BLaER1 (cell line): ENCODE measurements around the gene CRIP2.

Source experiments
- H3K27ac ChIP-seq: shearing (Covaris generic); formaldehyde crosslinking; 2 replicates; pipeline ENCODE4 v1.8.1; 2022
- H3K27me3 ChIP-seq: shearing (Covaris generic); formaldehyde crosslinking; 2 replicates; pipeline ENCODE4 v1.8.1; 2022
- H3K36me3 ChIP-seq: shearing (Covaris generic); formaldehyde crosslinking; 2 replicates; pipeline ENCODE4 v1.8.1; 2022
- H3K4me1 ChIP-seq: shearing (Covaris generic); formaldehyde crosslinking; 2 replicates; pipeline ENCODE4 v1.8.1; 2022
- H3K4me2 ChIP-seq: shearing (Covaris generic); formaldehyde crosslinking; 2 replicates; pipeline ENCODE4 v1.8.1; 2022
- H3K4me3 ChIP-seq: shearing (Covaris generic); formaldehyde crosslinking; 2 replicates; pipeline ENCODE4 v1.8.1; 2022
- H3K9ac ChIP-seq: shearing (Covaris generic); formaldehyde crosslinking; 2 replicates; pipeline ENCODE4 v1.8.1; 2022
- H3K9me3 ChIP-seq: shearing (Covaris generic); formaldehyde crosslinking; 2 replicates; pipeline ENCODE4 v1.8.1; 2022
- H4K20me1 ChIP-seq: shearing (Covaris generic); formaldehyde crosslinking; 2 replicates; pipeline ENCODE4 v1.8.1; 2022
- Cebpa-rat ChIP-seq: shearing (Covaris generic); IDR thresholded peaks from 2 replicates; pipeline ENCODE4 v1.8.1; 2022

CRIP2 gene

DNA sequence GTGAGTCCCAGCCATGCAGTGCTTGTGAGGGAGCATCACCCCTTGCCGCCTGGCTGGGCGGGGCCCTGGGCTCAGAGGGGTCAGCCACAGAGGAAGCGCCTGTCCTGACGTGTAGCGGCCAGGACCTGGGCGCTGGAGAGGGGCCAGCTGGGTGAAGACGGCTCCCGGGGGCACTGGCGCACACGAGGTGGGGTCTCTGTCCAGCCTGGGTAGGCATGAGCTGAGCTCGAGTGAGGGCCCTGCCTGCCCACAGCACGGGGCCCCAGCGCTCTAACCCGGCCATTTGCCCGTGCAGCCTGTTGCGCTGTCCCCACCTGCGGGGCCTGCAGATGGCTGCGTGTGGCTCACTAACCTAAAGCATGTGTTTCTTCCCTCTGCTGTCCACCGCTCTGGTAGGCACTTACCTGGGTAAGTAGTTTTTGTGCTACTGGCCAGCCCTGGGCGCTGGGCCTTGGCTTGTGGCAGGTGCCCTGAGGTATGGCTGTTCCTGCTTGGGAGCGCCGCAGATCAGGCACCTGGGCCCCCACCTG, 6.6 kb upstream of the CRIP2 start:
- H3K4me3 ChIP-seq: no peak overlapping the region
- H3K27me3 ChIP-seq: no peaks in the 10 kb centered on the region
- peak overlapping the region; percentile 100 for H3K4me2 ChIP-seq
- H3K9me3 ChIP-seq: no peaks in the 10 kb centered on the region
- H4K20me1 ChIP-seq: peaks cover 91% of the 10 kb centered on the region
- H3K36me3 ChIP-seq: peaks cover 64% of the 10 kb centered on the region
- no peak for TF ChIP-seq Cebpa-rat
- 0 out of 2 replicates have a peak overlapping the region, but pooled peaks have one; percentile 16 for H3K9ac ChIP-seq
- no peak overlapping the region for H3K27ac ChIP-seq
- peaks cover 64% of the 10 kb centered on the region for H3K4me1 ChIP-seq

DNA sequence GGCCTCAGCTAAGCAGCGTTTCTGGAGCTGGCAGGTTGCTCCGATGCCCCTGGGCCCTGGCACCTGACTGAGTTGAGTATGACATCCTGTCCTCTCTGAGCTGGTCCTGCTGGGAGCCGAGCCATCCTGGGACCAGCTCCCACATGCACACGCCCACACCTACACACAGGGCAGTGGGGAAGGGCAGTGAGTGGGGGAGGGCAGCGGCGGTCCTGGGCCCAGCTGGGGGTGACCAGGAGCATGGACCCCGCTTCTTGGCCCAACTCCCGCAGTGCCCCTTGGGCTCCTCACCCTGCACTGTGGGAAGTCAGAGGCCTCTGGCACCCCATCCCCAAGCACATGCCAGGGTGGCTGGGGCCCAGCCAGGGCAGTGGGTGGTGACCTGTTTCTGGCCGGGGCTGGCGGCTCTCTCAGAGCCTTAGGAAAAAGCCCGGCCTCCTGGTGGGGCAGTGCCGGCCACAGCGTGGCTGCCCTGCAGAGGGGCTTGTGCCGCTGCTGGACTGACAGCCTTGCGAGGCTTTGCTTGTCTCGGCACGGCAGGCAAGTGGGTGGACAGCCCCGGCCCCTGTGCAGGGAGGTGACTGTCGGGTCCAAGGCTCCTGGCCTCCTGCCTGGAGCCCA, 5.9 kb upstream of the CRIP2 start:
- Histone ChIP-seq H3K36me3 (peaks cover 56% of the 10 kb centered on the region), H3K4me1 (peaks cover 72% of the 10 kb centered on the region), H3K27me3 (no peaks in the 10 kb centered on the region), H3K9me3 (no peaks in the 10 kb centered on the region), H4K20me1 (peaks cover 90% of the 10 kb centered on the region), H3K9ac (peak overlapping the region; percentile 50; the same call in 1 of the 2 replicates), H3K4me2 (peak overlapping the region; percentile 100), H3K27ac (peak overlapping the region; percentile 65), H3K4me3 (0 out of 2 replicates have a peak overlapping the region, but pooled peaks have one; percentile 28)
- no peak for TF ChIP-seq Cebpa-rat

DNA sequence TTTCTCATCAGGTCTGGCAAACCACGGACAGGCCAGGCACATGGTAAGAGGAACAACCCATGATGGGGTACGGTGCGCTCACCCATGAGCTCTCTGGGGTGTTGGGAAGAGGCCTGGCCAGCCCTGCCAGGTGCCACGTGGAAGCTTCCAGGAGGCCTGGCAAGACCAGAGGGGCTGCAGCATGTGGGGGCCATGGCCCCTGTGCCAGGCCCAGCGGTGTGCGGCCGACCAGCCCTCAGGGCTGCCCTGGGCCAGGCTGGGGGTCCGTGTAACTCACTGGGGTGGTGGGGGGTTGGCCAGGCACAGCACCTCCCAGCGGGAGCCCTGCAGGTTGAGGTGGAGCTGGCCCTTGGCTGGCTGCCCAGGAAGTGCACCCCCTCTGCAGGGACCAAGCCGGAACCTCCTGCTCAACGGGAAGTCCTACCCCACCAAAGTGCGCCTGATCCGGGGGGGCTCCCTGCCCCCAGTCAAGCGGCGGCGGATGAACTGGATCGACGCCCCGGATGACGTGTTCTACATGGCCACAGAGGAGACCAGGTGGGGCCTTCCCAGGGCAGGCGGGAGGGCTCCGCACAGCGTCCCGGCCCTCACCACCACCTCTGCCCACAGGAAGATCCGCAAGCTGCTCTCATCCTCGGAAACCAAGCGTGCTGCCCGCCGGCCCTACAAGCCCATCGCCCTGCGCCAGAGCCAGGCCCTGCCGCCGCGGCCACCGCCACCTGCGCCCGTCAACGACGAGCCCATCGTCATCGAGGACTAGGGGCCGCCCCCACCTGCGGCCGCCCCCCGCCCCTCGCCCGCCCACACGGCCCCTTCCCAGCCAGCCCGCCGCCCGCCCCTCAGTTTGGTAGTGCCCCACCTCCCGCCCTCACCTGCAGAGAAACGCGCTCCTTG, 4.9 kb upstream of the CRIP2 start:
- no peak for TF ChIP-seq Cebpa-rat
- H3K4me1 ChIP-seq: peaks cover 73% of the 10 kb centered on the region
- H3K27ac ChIP-seq: peak overlapping the region; percentile 77
- 0 out of 2 replicates have a peak, but pooled peaks cover under 1% of the 10 kb centered on the region for H3K27me3 ChIP-seq
- H3K9ac ChIP-seq: peak overlapping the region; percentile 50; the same call in 1 of the 2 replicates
- peak overlapping the region; percentile 100 for H3K4me2 ChIP-seq
- H3K4me3 ChIP-seq: peak overlapping the region; percentile 28; the same call in 1 of the 2 replicates
- no peaks in the 10 kb centered on the region for H3K9me3 ChIP-seq
- H4K20me1 ChIP-seq: peaks cover 85% of the 10 kb centered on the region
- H3K36me3 ChIP-seq: peaks cover 47% of the 10 kb centered on the region

DNA sequence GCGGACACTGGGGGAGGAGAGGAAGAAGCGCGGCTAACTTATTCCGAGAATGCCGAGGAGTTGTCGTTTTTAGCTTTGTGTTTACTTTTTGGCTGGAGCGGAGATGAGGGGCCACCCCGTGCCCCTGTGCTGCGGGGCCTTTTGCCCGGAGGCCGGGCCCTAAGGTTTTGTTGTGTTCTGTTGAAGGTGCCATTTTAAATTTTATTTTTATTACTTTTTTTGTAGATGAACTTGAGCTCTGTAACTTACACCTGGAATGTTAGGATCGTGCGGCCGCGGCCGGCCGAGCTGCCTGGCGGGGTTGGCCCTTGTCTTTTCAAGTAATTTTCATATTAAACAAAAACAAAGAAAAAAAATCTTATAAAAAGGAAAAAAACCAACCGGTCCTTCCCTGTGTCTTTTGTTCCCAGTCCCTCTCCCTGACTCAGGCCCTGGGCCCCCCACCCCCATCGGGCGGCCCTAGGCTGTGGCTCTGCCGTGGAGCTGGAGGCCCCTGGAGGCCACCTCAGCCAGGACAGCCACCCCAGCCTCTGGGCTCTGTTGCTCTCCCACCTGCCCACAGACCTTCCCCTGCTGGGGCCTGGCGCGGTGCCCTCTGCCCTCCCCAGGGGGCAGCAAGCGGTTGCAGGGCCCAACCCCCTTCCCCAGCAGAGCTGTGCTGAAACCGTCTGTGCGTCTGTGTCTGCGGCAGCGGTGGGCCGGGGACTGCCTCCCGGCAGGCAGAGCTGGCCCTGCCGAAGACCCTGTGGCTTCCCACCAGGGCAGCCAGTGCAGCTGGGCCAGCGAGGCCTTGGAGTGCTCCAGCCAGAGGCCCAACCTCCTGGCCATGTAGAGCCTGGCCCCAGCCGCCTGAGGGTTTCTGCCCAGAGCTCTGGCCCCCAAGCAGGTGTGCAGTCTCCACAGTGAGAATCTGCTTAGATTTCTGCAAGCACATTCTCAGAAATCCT, 4.0 kb upstream of the CRIP2 start:
- Histone ChIP-seq H4K20me1 (peaks cover 85% of the 10 kb centered on the region), H3K9me3 (no peaks in the 10 kb centered on the region), H3K4me3 (peak overlapping the region; percentile 56), H3K4me1 (peaks cover 83% of the 10 kb centered on the region), H3K36me3 (peaks cover 37% of the 10 kb centered on the region), H3K27ac (peak overlapping the region; percentile 77), H3K27me3 (peaks cover 9% of the 10 kb centered on the region), H3K4me2 (peak overlapping the region; percentile 100), H3K9ac (peak overlapping the region; percentile 68)
- no peak for TF ChIP-seq Cebpa-rat

DNA sequence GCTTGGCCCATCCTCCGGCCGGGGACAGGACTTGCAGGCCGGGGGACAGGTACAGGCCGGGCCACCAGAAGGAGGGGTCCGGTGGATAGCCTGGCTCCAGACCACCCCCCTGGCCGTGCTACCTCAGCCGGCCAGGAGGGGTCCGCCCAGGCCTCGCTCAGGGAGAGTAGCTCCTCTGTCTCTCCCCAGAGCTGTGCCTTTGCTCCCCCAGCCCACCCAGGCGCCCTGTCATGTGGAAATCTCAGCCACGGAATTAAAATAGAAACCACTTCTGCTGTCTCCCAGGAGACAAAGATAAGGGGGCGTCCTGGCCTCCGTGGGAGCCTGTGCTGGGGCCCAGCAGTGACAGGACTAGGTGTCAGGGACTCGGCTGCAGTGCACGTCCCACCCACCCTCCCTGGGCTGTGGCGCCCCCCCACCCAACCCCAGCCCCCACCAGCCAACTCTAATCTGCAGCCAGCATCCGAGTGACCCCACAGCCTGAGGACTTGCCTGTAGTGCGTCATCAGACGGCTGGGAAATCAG, 3.3 kb upstream of the CRIP2 start:
- Histone ChIP-seq H3K9me3 (no peaks in the 10 kb centered on the region), H4K20me1 (peaks cover 86% of the 10 kb centered on the region), H3K4me1 (peaks cover 90% of the 10 kb centered on the region), H3K27me3 (peaks cover 17% of the 10 kb centered on the region), H3K4me2 (peak overlapping the region; percentile 100), H3K27ac (peak overlapping the region; percentile 77), H3K36me3 (peaks cover 30% of the 10 kb centered on the region), H3K9ac (peak overlapping the region; percentile 68), H3K4me3 (peak overlapping the region; percentile 56)
- TF ChIP-seq Cebpa-rat: no peak

DNA sequence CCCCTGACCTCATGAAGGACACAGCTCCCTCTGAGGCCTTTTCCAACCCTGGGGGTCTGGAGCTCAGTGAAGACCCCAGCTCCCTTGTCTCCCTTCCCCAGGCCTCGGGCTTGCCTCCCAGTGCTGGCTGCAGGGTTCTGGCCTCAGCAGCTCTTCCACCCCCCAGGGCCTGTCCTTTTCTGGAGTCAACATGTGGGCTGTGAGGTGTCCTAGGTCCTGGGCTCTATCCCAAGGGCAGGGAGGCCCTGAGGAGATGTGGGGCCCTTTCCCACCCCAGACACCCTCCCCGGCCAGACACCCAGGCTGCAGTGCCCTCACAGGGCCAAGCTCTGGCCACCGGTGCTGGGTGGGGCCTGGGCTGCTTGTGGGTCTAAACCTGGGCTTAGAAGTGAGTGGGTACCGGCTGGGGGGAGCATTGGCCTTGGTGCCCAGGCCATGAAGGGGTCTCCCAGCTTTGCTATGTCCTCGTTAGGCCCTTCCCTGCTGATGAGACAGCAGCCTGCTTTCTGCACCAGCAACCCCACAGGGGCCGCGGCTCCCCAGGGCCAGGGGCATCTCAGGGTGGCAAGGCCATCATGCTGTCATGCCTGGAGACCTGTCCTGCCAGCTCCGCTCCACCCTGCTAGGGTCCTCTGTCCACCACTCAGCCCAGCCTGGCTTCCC, 2.7 kb upstream of the CRIP2 start:
- no peak for TF ChIP-seq Cebpa-rat
- H3K36me3 ChIP-seq: peaks cover 24% of the 10 kb centered on the region
- no peaks in the 10 kb centered on the region for H3K9me3 ChIP-seq
- peaks cover 91% of the 10 kb centered on the region for H3K4me1 ChIP-seq
- H3K4me2 ChIP-seq: peak overlapping the region; percentile 100
- H3K4me3 ChIP-seq: peak overlapping the region; percentile 33
- H3K27ac ChIP-seq: peak overlapping the region; percentile 55
- H3K27me3 ChIP-seq: peaks cover 23% of the 10 kb centered on the region
- peak overlapping the region; percentile 41 for H3K9ac ChIP-seq
- H4K20me1 ChIP-seq: peaks cover 86% of the 10 kb centered on the region

DNA sequence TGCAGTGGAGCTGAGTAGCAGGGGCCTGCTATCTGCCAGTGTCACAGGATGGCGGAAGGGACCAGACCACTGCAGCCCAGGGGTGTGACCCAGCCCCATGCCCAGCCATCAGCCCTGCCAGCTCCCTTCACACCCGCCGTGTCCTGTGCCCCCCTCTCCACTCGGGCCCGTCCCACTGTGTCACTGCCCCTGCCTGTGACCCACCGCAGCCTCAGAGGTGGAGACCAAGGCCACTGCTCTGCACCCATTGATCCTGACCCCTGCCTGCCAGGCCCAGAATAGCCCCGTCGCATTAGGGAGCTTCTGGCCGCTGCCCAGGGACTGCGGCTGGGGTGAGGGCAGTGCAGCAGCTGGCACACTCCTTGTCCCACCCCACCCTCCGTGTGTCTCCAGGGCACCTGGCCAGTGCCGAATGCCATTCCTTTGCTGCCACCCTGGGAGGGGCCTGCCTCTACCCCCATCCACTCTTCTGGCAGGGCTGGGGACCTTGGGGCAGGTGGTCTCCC, 2.1 kb upstream of the CRIP2 start:
- peaks cover 84% of the 10 kb centered on the region for H4K20me1 ChIP-seq
- H3K36me3 ChIP-seq: peaks cover 18% of the 10 kb centered on the region
- no peak for TF ChIP-seq Cebpa-rat
- H3K4me2 ChIP-seq: peak overlapping the region; percentile 100
- peaks cover 28% of the 10 kb centered on the region for H3K27me3 ChIP-seq
- H3K9ac ChIP-seq: peak overlapping the region; percentile 41
- H3K4me3 ChIP-seq: no peak overlapping the region; the same call in 1 of the 2 replicates
- peak overlapping the region; percentile 55 for H3K27ac ChIP-seq
- peaks cover 91% of the 10 kb centered on the region for H3K4me1 ChIP-seq
- H3K9me3 ChIP-seq: no peaks in the 10 kb centered on the region

DNA sequence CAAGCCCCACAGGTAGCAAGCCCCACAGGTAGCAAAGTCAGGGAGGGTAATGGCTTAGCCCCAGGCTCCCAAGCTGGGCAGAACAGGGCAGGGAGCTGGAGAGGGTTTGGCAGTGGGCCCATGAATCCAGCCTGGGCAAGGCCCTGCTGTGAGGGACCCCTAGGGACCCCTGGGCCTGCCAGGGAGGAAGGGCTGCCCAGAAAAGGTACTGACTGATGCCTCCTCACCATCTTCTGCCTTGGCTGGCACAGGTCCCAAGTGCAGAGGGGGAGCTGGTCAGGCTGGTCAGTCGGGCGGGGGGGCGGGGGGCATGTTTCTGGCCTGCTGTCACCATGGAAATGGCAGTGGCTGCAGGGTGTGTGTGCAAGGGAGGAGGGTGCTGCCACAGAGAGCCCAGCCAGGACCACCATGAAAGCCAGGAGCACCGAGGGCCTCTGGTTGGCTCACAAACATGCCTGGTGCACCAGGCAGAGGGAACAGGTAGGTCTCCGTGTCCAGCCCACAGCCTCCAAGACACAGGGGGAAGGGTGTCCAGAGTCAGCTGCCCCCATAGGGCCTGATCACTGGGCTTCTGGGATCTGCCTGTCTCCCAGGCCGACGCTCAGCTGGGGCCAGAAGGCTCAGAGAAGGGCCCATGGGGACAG, 1.5 kb upstream of the CRIP2 start:
- H3K4me1 ChIP-seq: peaks cover 89% of the 10 kb centered on the region
- peak overlapping the region; percentile 100 for H3K4me2 ChIP-seq
- H3K4me3 ChIP-seq: peak overlapping the region; percentile 76

More for the DNA sequence above, 1.5 kb upstream of the CRIP2 start:
- H4K20me1 ChIP-seq: peaks cover 82% of the 10 kb centered on the region
- peaks cover 35% of the 10 kb centered on the region for H3K27me3 ChIP-seq
- no peak for TF ChIP-seq Cebpa-rat
- H3K27ac ChIP-seq: no peak overlapping the region
- H3K9ac ChIP-seq: no peak overlapping the region
- peaks cover 13% of the 10 kb centered on the region for H3K36me3 ChIP-seq
- H3K9me3 ChIP-seq: no peaks in the 10 kb centered on the region
